ENCODE measurements around the gene TEKT5. TPM values are rescaled to one million over a fixed set of nuclear protein-coding genes. Genes with fewer than 3 reads are reported as not detected.

The TEKT5 gene
- total and polyA plus RNA-seq, 2 donors: 0.19 to 0.32 TPM

DNA sequence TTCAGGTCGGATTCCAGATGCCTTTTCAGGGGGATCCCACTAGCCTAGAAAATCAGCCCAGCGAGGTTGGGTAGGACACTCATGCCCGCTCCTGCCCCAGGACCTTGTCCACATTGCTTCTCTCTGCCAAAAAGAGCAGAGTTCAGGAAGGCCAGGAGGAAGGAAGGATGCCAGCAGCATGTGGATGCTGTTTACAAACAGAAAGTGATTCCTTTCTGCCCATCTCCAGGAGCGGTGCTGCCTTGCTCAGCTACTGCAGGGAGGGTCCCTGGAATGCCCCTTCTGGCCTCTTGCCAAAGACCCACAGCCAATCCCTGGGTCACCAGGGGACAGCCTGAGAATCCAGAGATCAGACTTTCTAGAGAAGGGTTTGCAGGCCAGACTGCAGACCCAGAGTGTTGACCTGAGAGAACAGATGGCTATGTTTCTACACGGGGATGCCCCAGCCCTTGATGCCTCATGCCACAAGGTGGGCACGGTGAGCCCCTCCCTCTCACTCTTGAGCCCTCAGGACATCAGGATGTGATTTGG lies 82.0 kb downstream of the TEKT5 start:
- Histone ChIP-seq H3K4me1 (ENCODE audit: insufficient read depth) (no peaks in the 10 kb centered on the region), H3K36me3 (ENCODE audit: insufficient read depth) (no peaks in the 10 kb centered on the region), H3K4me3 (ENCODE audit: low read depth, low read length) (no peak overlapping the region), H3K27ac (ENCODE audit: low read depth) (no peak overlapping the region)
- WGBS: 34% methylated on average over 6 of the region's 6 CpGs
- DNase-seq (ENCODE audit: extremely low spot score): no peak

GRCh38 chr16:10611825-10612342 lies 82.8 kb downstream of the TEKT5 start:
- no peak overlapping the region for H3K27ac ChIP-seq (ENCODE audit: low read depth)
- no peaks in the 10 kb centered on the region for H3K4me1 ChIP-seq (ENCODE audit: insufficient read depth)
- no peak for DNase-seq (ENCODE audit: extremely low spot score)
- no peaks in the 10 kb centered on the region for H3K36me3 ChIP-seq (ENCODE audit: insufficient read depth)
- no peak overlapping the region for H3K4me3 ChIP-seq (ENCODE audit: low read depth, low read length)
- 82% methylated on average over 6 of the region's 6 CpGs for WGBS

DNA sequence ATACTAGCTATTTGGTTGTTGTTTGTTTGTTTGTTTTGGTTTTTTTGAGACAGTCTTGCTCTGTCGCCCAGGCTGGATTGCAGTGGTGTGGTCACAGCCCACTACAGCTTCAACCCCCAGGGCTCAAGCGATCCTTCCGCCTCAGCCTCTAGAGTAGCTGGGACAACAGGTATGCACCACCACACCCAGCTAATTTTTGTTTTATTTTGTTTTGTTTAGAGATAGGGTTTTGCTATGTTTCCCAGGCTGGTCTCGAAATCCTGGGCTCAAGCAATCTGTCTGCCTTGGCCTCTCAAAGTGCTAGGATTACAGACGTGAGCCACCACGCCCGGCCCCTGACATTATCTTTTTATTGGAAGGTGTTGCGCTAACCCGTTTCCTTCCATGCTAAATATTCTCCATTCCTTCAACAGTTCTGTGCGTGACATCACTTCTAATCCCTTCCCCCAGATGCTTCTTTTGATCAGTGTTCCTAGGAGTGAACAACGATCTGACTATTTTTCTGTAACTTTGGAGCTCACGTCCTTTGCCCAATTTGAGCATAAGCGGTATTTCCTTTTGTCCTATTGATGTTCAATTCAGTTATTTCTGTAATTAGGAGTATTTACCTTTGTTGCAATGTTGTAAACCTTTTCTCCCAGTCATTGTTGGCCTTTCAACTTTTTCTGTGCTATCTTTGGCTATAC lies 84.1 kb downstream of the TEKT5 start:
- DNase-seq (ENCODE audit: extremely low spot score): no peak
- Histone ChIP-seq H3K36me3 (ENCODE audit: insufficient read depth) (no peaks in the 10 kb centered on the region), H3K27ac (ENCODE audit: low read depth) (no peak overlapping the region), H3K4me1 (ENCODE audit: insufficient read depth) (no peaks in the 10 kb centered on the region), H3K4me3 (ENCODE audit: low read depth, low read length) (no peak overlapping the region)
- 69% methylated on average over 13 of the region's 13 CpGs for WGBS

DNA sequence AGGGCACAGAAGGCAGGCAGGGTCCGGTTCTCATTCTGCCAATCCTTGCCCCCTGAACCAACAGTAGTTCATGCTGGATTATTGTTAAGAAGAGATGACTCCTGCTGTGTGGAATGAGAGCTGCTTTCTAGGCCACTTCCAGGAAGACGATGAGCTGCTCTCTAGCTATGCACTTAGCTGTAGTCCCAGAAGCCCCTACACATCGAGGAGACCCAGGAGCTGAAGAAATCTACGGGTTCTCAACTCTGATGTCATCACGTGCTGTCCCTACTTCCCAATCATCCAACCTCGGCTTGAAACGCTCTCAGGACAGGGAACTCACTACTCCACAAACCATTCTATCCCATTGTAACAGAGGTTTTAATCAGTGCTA lies 85.3 kb downstream of the TEKT5 start:
- Histone ChIP-seq H3K4me1 (ENCODE audit: insufficient read depth) (no peaks in the 10 kb centered on the region), H3K27ac (ENCODE audit: low read depth) (no peak overlapping the region), H3K4me3 (ENCODE audit: low read depth, low read length) (no peak overlapping the region), H3K36me3 (ENCODE audit: insufficient read depth) (no peaks in the 10 kb centered on the region)
- no peak for DNase-seq (ENCODE audit: extremely low spot score)
- 50% methylated on average over 7 of the region's 7 CpGs for WGBS

- Histone ChIP-seq H3K4me1 (ENCODE audit: insufficient read depth) (no peaks in the 10 kb centered on the region), H3K27ac (ENCODE audit: low read depth) (no peak overlapping the region), H3K36me3 (ENCODE audit: insufficient read depth) (no peaks in the 10 kb centered on the region), H3K4me3 (ENCODE audit: low read depth, low read length) (no peak overlapping the region)
- 50% methylated on average over 11 of the region's 11 CpGs for WGBS
- DNase-seq (ENCODE audit: extremely low spot score): no peak
These were observed 85.9 kb downstream of the TEKT5 start for GRCh38 chr16:10608687-10609401.

GRCh38 chr16:10607157-10607556 lies 87.6 kb downstream of the TEKT5 start:
- Histone ChIP-seq H3K27ac (ENCODE audit: low read depth) (no peak overlapping the region), H3K36me3 (ENCODE audit: insufficient read depth) (no peaks in the 10 kb centered on the region), H3K4me1 (ENCODE audit: insufficient read depth) (no peaks in the 10 kb centered on the region), H3K4me3 (ENCODE audit: low read depth, low read length) (no peak overlapping the region)
- DNase-seq (ENCODE audit: extremely low spot score): no peak
- WGBS: 80% methylated on average over 3 of the region's 3 CpGs

DNA sequence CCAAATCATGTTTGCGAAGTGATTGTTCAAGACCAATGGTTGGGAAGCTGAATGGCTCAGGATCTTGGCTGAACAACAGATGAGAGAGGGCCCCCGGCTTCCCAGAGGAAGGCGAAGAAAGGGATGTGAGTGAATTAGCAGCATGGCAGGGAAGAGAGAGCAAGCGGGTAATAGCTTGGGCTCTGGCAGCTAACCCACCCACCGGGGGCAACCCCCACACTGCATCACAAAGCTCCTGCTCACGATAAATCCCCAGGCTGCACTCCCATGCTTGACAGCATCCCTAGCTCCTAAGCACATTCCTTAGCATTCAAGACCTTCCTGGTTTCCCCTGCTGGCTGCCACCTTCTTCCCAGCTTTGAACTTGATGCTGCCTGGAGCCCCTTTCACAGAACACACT lies 88.1 kb downstream of the TEKT5 start:
- no peaks in the 10 kb centered on the region for H3K36me3 ChIP-seq (ENCODE audit: insufficient read depth)
- no peak overlapping the region for H3K27ac ChIP-seq (ENCODE audit: low read depth)
- H3K4me1 ChIP-seq (ENCODE audit: insufficient read depth): no peaks in the 10 kb centered on the region
- no peak for DNase-seq (ENCODE audit: extremely low spot score)
- H3K4me3 ChIP-seq (ENCODE audit: low read depth, low read length): no peak overlapping the region
- WGBS: 66% methylated on average over 6 of the region's 6 CpGs

DNA sequence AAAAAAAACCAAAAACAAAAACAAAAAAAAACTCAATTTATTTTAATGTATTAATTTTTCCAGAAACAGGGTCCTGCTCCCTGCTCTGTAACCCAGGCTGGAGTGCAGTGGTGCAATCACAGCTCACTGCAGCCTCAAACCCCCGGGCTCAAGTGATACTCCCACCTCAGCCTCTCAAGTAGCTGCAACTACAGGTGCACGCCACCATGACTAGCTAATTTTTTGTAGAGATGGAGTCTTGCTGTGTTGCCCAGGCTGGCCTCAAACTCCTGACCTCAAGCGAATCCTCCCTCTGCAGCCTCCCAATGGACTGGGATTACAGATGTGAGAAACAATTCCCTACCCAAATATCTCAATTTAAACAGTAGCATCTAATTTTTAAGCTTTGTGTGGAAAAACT lies 89.1 kb downstream of the TEKT5 start:
- Histone ChIP-seq H3K4me3 (ENCODE audit: low read depth, low read length) (no peak overlapping the region), H3K36me3 (ENCODE audit: insufficient read depth) (no peaks in the 10 kb centered on the region), H3K4me1 (ENCODE audit: insufficient read depth) (no peaks in the 10 kb centered on the region), H3K27ac (ENCODE audit: low read depth) (no peak overlapping the region)
- WGBS: 90% methylated on average over 3 of the region's 3 CpGs
- DNase-seq (ENCODE audit: extremely low spot score): no peak

DNA sequence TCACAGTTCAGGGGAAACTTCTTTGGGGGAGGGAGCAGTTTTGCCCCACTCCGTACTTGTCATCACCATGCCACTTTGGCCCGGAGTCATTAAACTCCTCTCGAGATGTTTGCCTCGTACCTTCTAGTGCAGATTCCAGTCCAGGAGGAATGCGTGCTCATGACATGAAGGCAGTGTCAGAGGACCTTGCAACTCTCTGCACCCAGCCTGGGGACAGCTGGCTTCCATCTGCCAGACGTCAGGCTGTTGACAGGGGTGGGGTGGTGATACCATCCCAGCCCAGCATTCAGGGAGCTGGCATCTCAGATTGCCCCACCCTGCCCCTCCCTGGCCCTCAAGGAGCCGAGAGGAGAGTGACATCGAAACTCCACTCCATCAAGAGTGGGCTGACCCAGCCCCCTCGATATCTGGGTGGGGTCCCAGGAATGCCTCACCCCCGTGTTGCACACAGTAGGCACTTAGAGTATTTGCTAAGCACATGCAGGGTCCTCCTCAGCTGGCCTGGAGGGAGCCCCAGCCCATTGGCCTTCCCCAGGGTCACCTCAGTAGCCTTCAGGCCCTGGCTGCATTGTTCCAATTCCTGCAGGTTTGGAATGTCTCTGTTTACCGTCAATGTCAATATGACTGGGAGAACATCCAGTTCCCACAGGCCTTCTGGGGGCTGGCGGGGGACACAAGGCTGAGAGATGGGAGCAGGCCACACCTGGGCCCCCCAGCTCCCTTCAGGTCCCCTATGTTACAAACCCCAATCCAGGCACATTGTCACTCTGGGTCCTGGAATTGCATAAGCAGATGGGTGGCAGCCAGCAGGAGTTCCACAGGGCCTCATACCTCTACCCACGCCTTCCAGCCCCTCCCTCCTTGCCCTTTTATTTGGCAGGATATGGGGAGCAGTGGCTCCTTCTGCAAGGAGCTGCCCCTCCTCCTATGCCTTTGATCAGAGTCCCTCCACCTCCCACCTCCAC lies 93.0 kb downstream of the TEKT5 start:
- H3K4me1 ChIP-seq (ENCODE audit: insufficient read depth): no peaks in the 10 kb centered on the region
- no peaks in the 10 kb centered on the region for H3K36me3 ChIP-seq (ENCODE audit: insufficient read depth)
- H3K27ac ChIP-seq (ENCODE audit: low read depth): no peak overlapping the region
- WGBS: 42% methylated on average over 13 of the region's 13 CpGs
- no peak overlapping the region for H3K4me3 ChIP-seq (ENCODE audit: low read depth, low read length)
- DNase-seq (ENCODE audit: extremely low spot score): no peak

- DNase-seq (ENCODE audit: extremely low spot score): no peak
- H3K4me1 ChIP-seq (ENCODE audit: insufficient read depth): no peaks in the 10 kb centered on the region
- H3K36me3 ChIP-seq (ENCODE audit: insufficient read depth): no peaks in the 10 kb centered on the region
- WGBS: 66% methylated on average over 12 of the region's 12 CpGs
- H3K27ac ChIP-seq (ENCODE audit: low read depth): no peak overlapping the region
- H3K4me3 ChIP-seq (ENCODE audit: low read depth, low read length): no peak overlapping the region
These were observed 93.8 kb downstream of the TEKT5 start for GRCh38 chr16:10600782-10601443.

- WGBS: 92% methylated on average over 7 of the region's 7 CpGs
- H3K27ac ChIP-seq (ENCODE audit: low read depth): no peak overlapping the region
- DNase-seq (ENCODE audit: extremely low spot score): no peak
- no peak overlapping the region for H3K4me3 ChIP-seq (ENCODE audit: low read depth, low read length)
- no peaks in the 10 kb centered on the region for H3K36me3 ChIP-seq (ENCODE audit: insufficient read depth)
- no peaks in the 10 kb centered on the region for H3K4me1 ChIP-seq (ENCODE audit: insufficient read depth)
These were observed 95.1 kb downstream of the TEKT5 start for GRCh38 chr16:10599626-10600025.

DNA sequence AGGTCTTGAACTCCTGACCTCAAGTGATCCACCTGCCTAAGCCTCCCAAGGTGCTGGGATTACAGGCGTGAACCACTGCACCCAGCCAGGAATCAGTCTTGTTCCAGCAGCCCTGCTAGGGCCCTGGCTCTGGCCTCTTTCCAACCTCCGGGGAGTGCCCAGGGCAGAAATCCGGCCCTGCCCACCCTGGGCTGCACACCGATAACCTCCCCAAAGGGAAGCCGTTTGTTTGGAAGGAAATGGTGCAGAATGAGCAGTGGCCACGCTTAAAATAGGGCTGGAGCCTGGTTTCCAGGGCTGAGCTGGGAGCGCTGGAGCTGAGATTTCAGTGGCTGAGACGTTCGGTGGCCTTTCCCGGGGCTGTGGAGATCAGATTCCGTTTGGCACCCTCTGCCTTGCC lies 96.6 kb downstream of the TEKT5 start:
- WGBS: 59% methylated on average over 11 of the region's 11 CpGs
- Histone ChIP-seq H3K4me1 (ENCODE audit: insufficient read depth) (no peaks in the 10 kb centered on the region), H3K27ac (ENCODE audit: low read depth) (no peak overlapping the region), H3K36me3 (ENCODE audit: insufficient read depth) (no peaks in the 10 kb centered on the region), H3K4me3 (ENCODE audit: low read depth, low read length) (no peak overlapping the region)
- DNase-seq (ENCODE audit: extremely low spot score): no peak

DNA sequence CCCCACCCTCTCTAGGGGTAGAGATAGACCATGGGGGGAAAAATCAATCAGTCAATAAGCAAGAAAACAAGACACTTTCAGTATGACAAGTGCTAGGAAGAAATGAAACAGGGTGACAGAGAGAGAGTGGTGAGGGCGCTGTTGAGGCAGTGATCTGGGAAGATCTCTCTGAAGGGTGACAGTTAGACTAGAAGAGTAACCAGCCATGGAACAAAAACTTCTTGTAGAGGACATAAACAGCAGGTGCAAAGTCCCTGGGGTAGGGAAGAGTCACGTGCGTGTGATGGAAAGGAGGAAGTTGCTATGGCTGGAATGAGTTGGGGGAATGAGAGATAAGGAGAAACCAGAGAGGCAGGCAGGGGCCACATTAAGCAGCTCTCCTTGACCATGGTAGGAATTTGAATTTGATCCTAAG lies 97.5 kb downstream of the TEKT5 start:
- Histone ChIP-seq H3K4me3 (ENCODE audit: low read depth, low read length) (no peak overlapping the region), H3K4me1 (ENCODE audit: insufficient read depth) (no peaks in the 10 kb centered on the region), H3K36me3 (ENCODE audit: insufficient read depth) (no peaks in the 10 kb centered on the region), H3K27ac (ENCODE audit: low read depth) (no peak overlapping the region)
- no peak for DNase-seq (ENCODE audit: extremely low spot score)
- 66% methylated on average over 3 of the region's 3 CpGs for WGBS
